K562 (cell line): ENCODE measurements around the gene ELMO1. TPM values are rescaled to one million over a fixed set of nuclear protein-coding genes. Genes with fewer than 3 reads are reported as not detected.

Experiments
- ATAC-seq: fragments of 200-7000 bp; cut with Tn5 transposase; 3 replicates; pipeline ENCODE4 v1.9.1; 2020; ENCODE audit warnings: moderate library complexity
- BruUV-seq: library from RNA; stranded (reverse); fragments of 400-500 nt; replicated peaks from 2 replicates; lab custom pipeline; 2021; lab: Mats Ljungman, UMichigan
- CTCF ChIA-PET: fragments of 300-600 bp; formaldehyde crosslinking; extraction: SDS; loops from one replicate; lab custom pipeline; 2021; ENCODE audit warnings: low intra/inter-chr PET ratio; lab: Yijun Ruan, JAX
- POLR2A ChIA-PET: fragments of 300-600, 350-650 bp; sonication (Branson Sonifier 250); formaldehyde crosslinking; extraction: SDS; loops from one replicate; lab custom pipeline; 2021; ENCODE audit warnings: antibody characterized with exemption, inconsistent platforms; lab: Yijun Ruan, JAX
- DNase-seq, 4 experiments: peaks; one replicate each; pipeline versions ENCODE4 v3.0.0 to v3.0.0-alpha.2; 2011 to 2018; ENCODE audit warnings: low spot score in 3 of 4, mixed read lengths in 3 of 4; ENCODE audit errors: extremely low read depth in 1 of 4
- FAIRE-seq: peaks from 2 replicates; lab custom pipeline; 2011; peaks lifted over from hg19 to GRCh38; lab: Jason Lieb, UNC
- H2AFZ ChIP-seq: 2 replicates; pipeline ENCODE4 v1.6.0; 2011; ENCODE audit warnings: low read depth, low read length, control low read depth, inconsistent platforms
- H3K27ac ChIP-seq: fragments of 200-600 bp; 3 replicates; pipeline ENCODE4 v1.8.0; 2011; ENCODE audit warnings: low read depth, mild to moderate bottlenecking, control low read depth, inconsistent platforms, low read length, moderate library complexity, mixed read lengths; ENCODE audit errors: extremely low read depth
- H3K27me3 ChIP-seq, 2 experiments: fragments of 300-600 bp in 1 of 2; 2 replicates in 1 of 2; 3 replicates in 1 of 2; pipeline versions ENCODE4 v1.6.0 to v1.8.0; 2011; ENCODE audit warnings: inconsistent platforms in 2 of 2, low read length in 2 of 2, mild to moderate bottlenecking in 1 of 2, mixed read lengths in 1 of 2, moderate library complexity in 1 of 2; ENCODE audit not compliant: control insufficient read depth in 2 of 2, insufficient read depth in 2 of 2
- H3K36me3 ChIP-seq: fragments of 300-600 bp; 3 replicates; pipeline ENCODE4 v1.8.0; 2011; ENCODE audit warnings: mild to moderate bottlenecking, low read length, inconsistent platforms; ENCODE audit not compliant: control insufficient read depth, insufficient read depth
- H3K4me1 ChIP-seq, 2 experiments: fragments of 200-600 bp in 1 of 2; replicated peaks in 1 of 2; 2 replicates in 1 of 2; 3 replicates in 1 of 2; pipeline versions ENCODE4 v1.5.1 to v1.8.0; 2011; ENCODE audit warnings: inconsistent platforms in 2 of 2, low read length in 2 of 2, mild to moderate bottlenecking in 1 of 2, mixed read lengths in 1 of 2, moderate library complexity in 1 of 2; ENCODE audit not compliant: control insufficient read depth in 2 of 2, insufficient read depth in 2 of 2
- H3K4me2 ChIP-seq: 2 replicates; pipeline ENCODE4 v1.6.1; 2011; ENCODE audit warnings: low read length, control low read depth, inconsistent platforms, mixed read lengths; ENCODE audit not compliant: insufficient read depth
- H3K4me3 ChIP-seq: fragments of 200-600 bp; sonication (generic), shearing (Covaris generic); 2 replicates; pipeline ENCODE4 v1.5.1; 2016; ENCODE audit warnings: control low read depth, inconsistent platforms
- H3K79me2 ChIP-seq: fragments of 200-600 bp; 3 replicates; pipeline ENCODE4 v1.8.0; 2011; ENCODE audit warnings: low read length, inconsistent platforms; ENCODE audit not compliant: control insufficient read depth, insufficient read depth
- H3K9ac ChIP-seq, 2 experiments: 2 replicates each; pipeline versions ENCODE4 v1.6.0 to v1.6.1; 2011; ENCODE audit warnings: low read depth in 2 of 2, low read length in 2 of 2, control low read depth in 1 of 2, inconsistent platforms in 1 of 2, mild to moderate bottlenecking in 1 of 2, mixed read lengths in 1 of 2; ENCODE audit not compliant: insufficient read depth in 1 of 2
- H3K9me1 ChIP-seq: one replicate; pipeline ENCODE4 v1.6.0; 2011; ENCODE audit warnings: inconsistent platforms, mild to moderate bottlenecking, low read length, moderate library complexity; ENCODE audit not compliant: control insufficient read depth, insufficient read depth
- H3K9me3 ChIP-seq: replicated peaks from 2 replicates; pipeline ENCODE4 v1.5.1; 2011; ENCODE audit warnings: low read depth, low read length, inconsistent platforms; ENCODE audit not compliant: control insufficient read depth, insufficient read depth
- H4K20me1 ChIP-seq: replicated peaks from 2 replicates; pipeline ENCODE4 v1.6.1; 2011; ENCODE audit warnings: low read length, inconsistent platforms, mixed read lengths; ENCODE audit not compliant: control insufficient read depth, insufficient read depth
- BMI1 ChIP-seq: fragments of 150-350 bp; IDR thresholded peaks from 2 replicates; pipeline ENCODE4 v1.6.1; 2014; ENCODE audit warnings: low read length
- FOXA1 ChIP-seq: fragments of 450-650 bp; IDR thresholded peaks from 2 replicates; pipeline ENCODE4 v1.6.1; 2016; ENCODE audit warnings: mild to moderate bottlenecking, borderline replicate concordance
- GABPB1 ChIP-seq: sonication (generic); formaldehyde crosslinking; IDR thresholded peaks from 2 replicates; pipeline ENCODE4 v1.8.0; 2022; ENCODE audit warnings: mild to moderate bottlenecking, missing genetic modification reagents
- GATAD2A ChIP-seq: fragments of 450-650 bp; IDR thresholded peaks from 2 replicates; pipeline ENCODE4 v1.6.1; 2017
- HDAC6 ChIP-seq: IDR thresholded peaks from 2 replicates; pipeline ENCODE4 v1.6.1; 2012; ENCODE audit warnings: low read depth, mild to moderate bottlenecking, control low read depth, inconsistent platforms, low read length, moderate library complexity
- KAT2B ChIP-seq: IDR thresholded peaks from one replicate; pipeline ENCODE4 v1.6.1; 2012; ENCODE audit warnings: low read depth, mild to moderate bottlenecking, control low read depth, inconsistent platforms, low read length, moderate library complexity
- MEF2D ChIP-seq: conservative IDR thresholded peaks from 2 replicates; pipeline ENCODE4 v1.6.1; 2016; ENCODE audit warnings: low read depth, missing genetic modification characterization, missing compliant biosample characterization
- RFX5 ChIP-seq: IDR thresholded peaks from 2 replicates; pipeline ENCODE4 v1.6.1; 2011; ENCODE audit warnings: low read depth, mild to moderate bottlenecking, improper control_type of control experiment, low read length
- TFAP4 ChIP-seq: sonication (generic); formaldehyde crosslinking; IDR thresholded peaks from 2 replicates; pipeline ENCODE4 v1.8.0; 2022; ENCODE audit warnings: missing genetic modification reagents, mild to moderate bottlenecking, moderate library complexity, borderline replicate concordance
- ZNF79 ChIP-seq: fragments of 250-450 bp; sonication (Bioruptor Pico); IDR thresholded peaks from 2 replicates; pipeline ENCODE4 v1.4.0; 2020; ENCODE audit warnings: low read depth, mild to moderate bottlenecking, moderate library complexity
- WGBS: fragments of 100-300 bp; shearing (Covaris generic); methylation state at CpG from one replicate; pipeline ENCODE4 v1.1.6; 2016; ENCODE audit warnings: low coverage, mixed read lengths; ENCODE audit not compliant: insufficient coverage; ENCODE audit errors: missing lambda C conversion rate; 5-methylcytosine and 5-hydroxymethylcytosine counted together
- in situ Hi-C: fragments of 300-500 bp; cut with MboI; formaldehyde crosslinking; loops from 4 replicates; pipeline ENCODE4 v1.15.0; 2018; ENCODE audit warnings: inconsistent platforms, mixed read lengths
- intact Hi-C: fragments of 100-400 bp; cut with micrococcal nuclease; formaldehyde crosslinking; loops from 2 replicates; pipeline ENCODE4 v1.14.2; 2022
- polyA plus RNA-seq, 8 experiments: library from polyadenylated mRNA; depleted of rRNA in 4 of 8; stranded (reverse) in 5 of 8; unstranded in 3 of 8; fragments of >200 nt; fragmentation: Nextera tagmentation in 2 of 8; fragmentation: Illumina TruSeq in 1 of 8; extraction: Ambion mirVana in 2 of 8; extraction: Trizol in 1 of 8; gene quantifications; 2 replicates each; pipeline versions ENCODE4 v1.2.1 to v1.2.3, GENCODE V29; 2011 to 2014; ENCODE audit warnings: inconsistent platforms in 1 of 8, missing spikeins in 1 of 8
- total RNA-seq, 7 experiments: library from RNA; depleted of rRNA in 6 of 7; stranded (reverse); fragments of >200 nt in 6 of 7; fragmentation: Illumina TruSeq in 2 of 7; extraction: Trizol in 2 of 7; gene quantifications; 2 replicates each; pipeline versions ENCODE4 v1.2.1 to v1.2.3, GENCODE V29; 2011 to 2021; ENCODE audit warnings: low replicate concordance in 1 of 7
- TF ChIP-seq, protein P1 (sequence below), 3 experiments: fragments of 200-800 bp in 1 of 3; sonication (Bioruptor generic) in 1 of 3; sonication (generic) in 1 of 3; formaldehyde crosslinking in 1 of 3; IDR thresholded peaks; 2 replicates each; pipeline versions ENCODE4 v1.6.1 to v1.8.0; 2016 to 2022; ENCODE audit warnings: mild to moderate bottlenecking in 2 of 3, missing compliant biosample characterization in 2 of 3, missing genetic modification characterization in 2 of 3, missing genetic modification reagents in 1 of 3
- TF ChIP-seq, protein P2 (sequence below): fragments of 250-450 bp; sonication (Bioruptor Pico); IDR thresholded peaks from 2 replicates; pipeline ENCODE4 v1.5.0; 2021; ENCODE audit warnings: mild to moderate bottlenecking, borderline replicate concordance
- TF ChIP-seq, protein P3 (sequence below): fragments of 450-650 bp; formaldehyde crosslinking; IDR thresholded peaks from 2 replicates; pipeline ENCODE4 v1.4.0; 2020; ENCODE audit warnings: mild to moderate bottlenecking, moderate library complexity
- TF ChIP-seq, protein P4 (sequence below): sonication (generic); IDR thresholded peaks from 2 replicates; pipeline ENCODE4 v1.6.1; 2016

Gene ELMO1
- total and polyA plus RNA-seq, 9 of the 15 experiments (the other 6 are each of a cell fraction or from before 2014, with no cell fraction given), result 0.36 to 7.2 (median 3.6) TPM

DNA sequence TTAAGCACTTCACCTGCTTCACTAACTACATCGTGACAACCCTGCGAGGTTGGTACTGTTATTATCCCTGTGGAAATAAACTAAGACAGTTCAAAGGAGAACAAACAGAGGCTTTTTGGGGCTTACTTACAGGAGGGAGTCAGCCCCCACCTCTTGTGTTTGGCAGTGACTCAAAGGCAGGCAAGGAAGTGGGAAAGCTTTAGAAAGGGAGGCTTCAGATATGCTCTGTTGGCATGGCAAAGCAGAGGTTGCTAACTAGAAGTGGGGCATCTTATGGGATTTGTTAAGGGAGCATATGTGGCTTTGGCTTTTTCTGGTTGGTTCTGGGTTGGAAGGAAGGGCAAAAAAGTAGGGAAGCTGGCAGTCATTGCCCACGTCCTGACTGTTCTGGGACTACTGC is 639.6 kb downstream of the ELMO1 start:
- intact Hi-C loops, result no loop called here
- ATAC-seq, result no peak
- DNase-seq, result no peak
- no peaks in the 10 kb centered on the region for H3K9me1 ChIP-seq
- no peak for FAIRE-seq
- H3K4me3 ChIP-seq, result no peak overlapping the region
- H3K4me1 ChIP-seq, result no peaks in the 10 kb centered on the region
- no TSS peak for BruUV-seq
- H3K9ac ChIP-seq, result no peak overlapping the region
- WGBS, result 0% methylated on average over 1 of the region's 3 CpGs
- H3K9me3 ChIP-seq, result no peaks in the 10 kb centered on the region
- no peak overlapping the region for H3K4me2 ChIP-seq
- no peaks in the 10 kb centered on the region for H4K20me1 ChIP-seq
- no peaks in the 10 kb centered on the region for H3K79me2 ChIP-seq
- no peak overlapping the region for H3K27ac ChIP-seq
- H3K27me3 ChIP-seq, result no peaks in the 10 kb centered on the region
- H3K36me3 ChIP-seq, result no peaks in the 10 kb centered on the region
- in situ Hi-C loops, result no loop called here
- ChIA-PET POLR2A (interaction anchor here (0.5 kb wide), 1 partner anchor 84 kb away, joined by 4 read pairs; no protein-coding TSS in a partner anchor), CTCF (no interaction called here)
- no peak overlapping the region for H2AFZ ChIP-seq
- no peak for TF ChIP-seq HDAC6
- no peak for TF ChIP-seq BMI1
- no peak for TF ChIP-seq KAT2B
- TF ChIP-seq, protein P1, sequence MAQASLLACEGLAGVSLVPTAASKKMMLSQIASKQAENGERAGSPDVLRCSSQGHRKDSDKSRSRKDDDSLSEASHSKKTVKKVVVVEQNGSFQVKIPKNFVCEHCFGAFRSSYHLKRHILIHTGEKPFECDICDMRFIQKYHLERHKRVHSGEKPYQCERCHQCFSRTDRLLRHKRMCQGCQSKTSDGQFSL (CRISPR knock-in tag; IDR thresholded peaks at IDR 0.05), result no peak
- TF ChIP-seq, protein P1 (tag; IDR thresholded peaks at IDR 0.05), result no peak
- TF ChIP-seq GATAD2A, result no peak
- TF ChIP-seq TFAP4 (CRISPR knock-in tag), result no peak
- TF ChIP-seq RFX5, result no peak
- no peak for TF ChIP-seq GABPB1
- TF ChIP-seq, protein P2, sequence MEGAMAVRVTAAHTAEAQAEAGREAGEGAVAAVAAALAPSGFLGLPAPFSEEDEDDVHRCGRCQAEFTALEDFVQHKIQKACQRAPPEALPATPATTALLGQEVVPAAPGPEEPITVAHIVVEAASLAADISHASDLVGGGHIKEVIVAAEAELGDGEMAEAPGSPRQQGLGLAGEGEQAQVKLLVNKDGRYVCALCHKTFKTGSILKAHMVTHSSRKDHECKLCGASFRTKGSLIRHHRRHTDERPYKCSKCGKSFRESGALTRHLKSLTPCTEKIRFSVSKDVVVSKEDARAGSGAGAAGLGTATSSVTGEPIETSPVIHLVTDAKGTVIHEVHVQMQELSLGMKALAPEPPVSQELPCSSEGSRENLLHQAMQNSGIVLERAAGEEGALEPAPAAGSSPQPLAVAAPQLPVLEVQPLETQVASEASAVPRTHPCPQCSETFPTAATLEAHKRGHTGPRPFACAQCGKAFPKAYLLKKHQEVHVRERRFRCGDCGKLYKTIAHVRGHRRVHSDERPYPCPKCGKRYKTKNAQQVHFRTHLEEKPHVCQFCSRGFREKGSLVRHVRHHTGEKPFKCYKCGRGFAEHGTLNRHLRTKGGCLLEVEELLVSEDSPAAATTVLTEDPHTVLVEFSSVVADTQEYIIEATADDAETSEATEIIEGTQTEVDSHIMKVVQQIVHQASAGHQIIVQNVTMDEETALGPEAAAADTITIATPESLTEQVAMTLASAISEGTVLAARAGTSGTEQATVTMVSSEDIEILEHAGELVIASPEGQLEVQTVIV (CRISPR knock-in tag), result no peak
- TF ChIP-seq, protein P3, sequence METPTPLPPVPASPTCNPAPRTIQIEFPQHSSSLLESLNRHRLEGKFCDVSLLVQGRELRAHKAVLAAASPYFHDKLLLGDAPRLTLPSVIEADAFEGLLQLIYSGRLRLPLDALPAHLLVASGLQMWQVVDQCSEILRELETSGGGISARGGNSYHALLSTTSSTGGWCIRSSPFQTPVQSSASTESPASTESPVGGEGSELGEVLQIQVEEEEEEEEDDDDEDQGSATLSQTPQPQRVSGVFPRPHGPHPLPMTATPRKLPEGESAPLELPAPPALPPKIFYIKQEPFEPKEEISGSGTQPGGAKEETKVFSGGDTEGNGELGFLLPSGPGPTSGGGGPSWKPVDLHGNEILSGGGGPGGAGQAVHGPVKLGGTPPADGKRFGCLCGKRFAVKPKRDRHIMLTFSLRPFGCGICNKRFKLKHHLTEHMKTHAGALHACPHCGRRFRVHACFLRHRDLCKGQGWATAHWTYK (CRISPR knock-in tag), result no peak
- TF ChIP-seq FOXA1, result no peak
- TF ChIP-seq ZNF79, result no peak
- TF ChIP-seq, protein P4, sequence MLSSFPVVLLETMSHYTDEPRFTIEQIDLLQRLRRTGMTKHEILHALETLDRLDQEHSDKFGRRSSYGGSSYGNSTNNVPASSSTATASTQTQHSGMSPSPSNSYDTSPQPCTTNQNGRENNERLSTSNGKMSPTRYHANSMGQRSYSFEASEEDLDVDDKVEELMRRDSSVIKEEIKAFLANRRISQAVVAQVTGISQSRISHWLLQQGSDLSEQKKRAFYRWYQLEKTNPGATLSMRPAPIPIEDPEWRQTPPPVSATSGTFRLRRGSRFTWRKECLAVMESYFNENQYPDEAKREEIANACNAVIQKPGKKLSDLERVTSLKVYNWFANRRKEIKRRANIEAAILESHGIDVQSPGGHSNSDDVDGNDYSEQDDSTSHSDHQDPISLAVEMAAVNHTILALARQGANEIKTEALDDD, result no peak
- no peak for TF ChIP-seq MEF2D (tag)
